SK-N-MC (cell line): ENCODE data around the gene CAMK2G.

Experiments
- EZH2 ChIP-seq: fragments of 200-600 bp; sonication (generic); IDR thresholded peaks from one replicate; pipeline ENCODE4 v1.6.1; 2017; ENCODE audit warnings: antibody characterized with exemption
- FOXP2 ChIP-seq: optimal IDR thresholded peaks from 2 replicates; pipeline ENCODE3; 2011; ENCODE audit warnings: mild to moderate bottlenecking, moderate library complexity; ENCODE audit not compliant: insufficient read depth; ENCODE audit errors: extremely low read length, control extremely low read depth
- POLR2AphosphoS5 ChIP-seq: IDR thresholded peaks from 2 replicates; pipeline ENCODE4 v1.6.1; 2012; ENCODE audit warnings: mild to moderate bottlenecking, low read depth, low read length, borderline replicate concordance

DNA sequence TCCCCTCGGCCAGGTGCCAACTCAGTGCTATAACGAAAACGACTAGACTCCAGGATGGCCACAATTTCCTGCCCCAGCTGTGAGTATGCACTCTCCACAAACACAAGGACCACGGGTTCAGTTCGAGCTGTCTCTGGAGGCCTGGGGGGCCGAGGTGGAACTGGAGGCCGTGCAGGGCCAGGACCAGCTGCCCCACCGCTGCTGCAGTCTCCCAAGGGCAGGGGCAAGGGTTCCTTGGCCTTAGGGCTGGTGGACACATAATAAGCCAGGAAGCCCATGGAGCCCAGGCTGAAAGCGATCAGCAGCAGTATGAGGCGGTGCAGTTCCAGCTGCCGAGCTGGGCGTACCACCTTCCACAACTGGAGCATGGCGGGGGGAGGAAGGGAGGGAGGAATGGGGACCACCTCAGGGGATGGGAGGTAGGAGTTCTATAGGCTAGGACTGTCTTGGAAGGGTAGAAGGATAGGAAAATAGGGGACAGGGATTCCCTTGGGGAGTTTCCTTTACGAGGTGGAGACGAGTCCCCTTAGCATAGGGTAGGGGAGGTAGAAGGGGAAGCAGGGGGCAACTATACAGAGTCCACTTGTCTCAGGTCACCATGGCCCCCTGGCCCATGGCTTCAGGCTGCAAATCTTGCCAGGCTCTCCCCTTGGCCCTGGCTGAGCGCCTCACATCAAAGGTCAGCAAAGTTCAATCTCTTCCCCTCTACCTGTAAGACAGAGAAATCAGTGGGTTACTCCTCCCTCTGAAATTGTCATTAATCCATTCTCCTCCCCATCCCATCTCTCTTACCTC lies 66.1 kb downstream of the CAMK2G start:
- TF ChIP-seq POLR2AphosphoS5 (no peak), EZH2 (no peak), FOXP2 (no peak)
